Right cardiac atrium (tissue), 5 donors: ENCODE results near the gene MAN1C1. TPM values are rescaled to one million over a fixed set of nuclear protein-coding genes. Genes with fewer than 3 reads are reported as not detected.
"Not testable (repeated sequence)": the region's sequence is repeated elsewhere in the genome, so short reads cannot be mapped to it uniquely, and the experiment has no call there.

Experiments
- ATAC-seq, 2 donors: fragments of 200-7000 bp; cut with Tn5 transposase; one replicate each; pipeline versions ENCODE4 v1.8.0 to v1.9.1; 2020; ENCODE audit warnings: moderate library complexity in 2 of 2, mild to moderate bottlenecking in 1 of 2
- DNase-seq, 3 donors: peaks; one replicate each; pipeline ENCODE4 v3.0.0-alpha.2; 2020
- H3K27ac ChIP-seq: one replicate; pipeline ENCODE4 v1.5.1; 2013; ENCODE audit warnings: mild to moderate bottlenecking, low read length, control low read depth, moderate library complexity
- H3K27me3 ChIP-seq: one replicate; pipeline ENCODE4 v1.6.1; 2013; ENCODE audit not compliant: control insufficient read depth, insufficient read depth
- H3K4me1 ChIP-seq: one replicate; pipeline ENCODE4 v1.6.1; 2013; ENCODE audit warnings: low read length; ENCODE audit not compliant: control insufficient read depth, insufficient read depth
- H3K4me3 ChIP-seq: one replicate; pipeline ENCODE4 v1.5.1; 2013; ENCODE audit warnings: low read length, control low read depth
- H3K9me3 ChIP-seq: one replicate; pipeline ENCODE4 v1.6.1; 2013; ENCODE audit warnings: low read length; ENCODE audit not compliant: control insufficient read depth
- WGBS: extraction: QIAGEN DNeasy Blood & Tissue Kit; methylation state at CpG from one replicate; pipeline ENCODE4 v1.1.7; 2013; 5-methylcytosine and 5-hydroxymethylcytosine counted together
- intact Hi-C, 4 donors: fragments of 100-400 bp; cut with DNase I; formaldehyde crosslinking; loops; one replicate each; pipeline versions ENCODE4 v1.11.0 to v1.14.0; 2022 to 2023
- polyA plus RNA-seq: library from polyadenylated mRNA; stranded (reverse); fragments of 200-250 nt; gene quantifications from one replicate; pipeline ENCODE4 v1.2.3, GENCODE V29; 2013
- total RNA-seq, 4 donors: library from RNA; stranded (reverse); fragmentation: NEBNext Ultra II Directional; extraction: Animal tissue kit (Norgen Biotek cat#: 25700); gene quantifications; one replicate each; pipeline ENCODE4 v1.2.1, GENCODE V29; 2021
- donor health status: healthy with polysubstance abuse.
- donor health status: DM: no; HTN: yes; CAD: no.
- donor health status: DM: no; HTN: no; CAD: no.
- donor health status: DM: no; HTN: yes; CAD: no; lungs with severe emphysema.
- donor health status: DM: yes; HTN: yes; CAD: no.

The MAN1C1 gene
- total and polyA plus RNA-seq, 5 donors = 9.1 to 15.7 (median 11.7) TPM

DNA sequence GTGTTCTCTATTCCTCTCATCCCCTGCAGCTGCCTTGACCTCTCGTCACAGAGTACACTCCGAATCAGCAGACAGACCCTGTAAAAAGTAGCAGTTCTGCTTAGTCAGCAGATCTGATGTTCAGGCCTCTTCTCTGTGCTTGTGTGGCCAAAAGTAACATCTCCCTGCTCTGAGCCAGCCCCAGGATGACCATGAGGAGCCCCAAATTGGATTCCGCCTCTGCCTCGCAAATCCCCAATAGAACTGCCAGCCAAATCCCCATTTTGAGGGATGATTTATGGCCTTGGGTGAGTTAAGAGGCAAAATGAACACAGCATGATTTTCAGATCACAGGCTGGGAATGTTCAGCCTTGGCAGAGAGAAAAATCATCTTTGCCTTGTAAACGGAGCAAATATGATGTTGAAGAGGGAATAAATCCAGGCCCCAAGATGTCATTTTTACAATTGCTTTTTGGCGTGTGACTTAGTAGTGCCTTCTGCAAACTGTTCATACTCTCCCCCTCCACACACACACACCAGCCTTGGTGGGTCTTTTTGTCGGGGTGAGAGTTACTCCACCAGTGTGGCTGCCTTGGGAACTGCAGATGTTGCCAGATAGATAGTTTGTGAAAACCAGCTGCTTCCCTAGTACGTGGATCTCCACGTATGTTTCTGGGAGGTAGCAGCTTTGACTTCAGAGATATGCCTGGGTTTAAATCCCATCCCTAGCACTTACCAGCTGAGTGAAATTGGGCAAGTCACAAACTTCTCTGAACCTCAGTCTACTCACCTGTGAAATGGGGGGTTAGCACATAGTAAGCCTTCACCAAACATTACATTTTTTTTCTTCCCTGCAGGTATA, 77.8 kb downstream of the MAN1C1 start:
- ATAC-seq = peak; percentile 10 to 35
- Histone ChIP-seq H3K4me1 (peaks cover 13% of the 10 kb centered on the region), H3K9me3 (no peaks in the 10 kb centered on the region), H3K27ac (peak overlapping the region; percentile 70), H3K4me3 (no peak overlapping the region), H3K27me3 (no peaks in the 10 kb centered on the region)
- 47% methylated on average over 9 of the region's 9 CpGs for WGBS
- peak in 1 of 3 donors; percentile 51 for DNase-seq
- intact Hi-C loops = loop anchor here in 2 of 4 donors (5.0 to 10.0 kb wide), 3 partner anchors 48 to 100 kb away; partner anchors contain the start of gene MAN1C1 (in 1 of the 2)

DNA sequence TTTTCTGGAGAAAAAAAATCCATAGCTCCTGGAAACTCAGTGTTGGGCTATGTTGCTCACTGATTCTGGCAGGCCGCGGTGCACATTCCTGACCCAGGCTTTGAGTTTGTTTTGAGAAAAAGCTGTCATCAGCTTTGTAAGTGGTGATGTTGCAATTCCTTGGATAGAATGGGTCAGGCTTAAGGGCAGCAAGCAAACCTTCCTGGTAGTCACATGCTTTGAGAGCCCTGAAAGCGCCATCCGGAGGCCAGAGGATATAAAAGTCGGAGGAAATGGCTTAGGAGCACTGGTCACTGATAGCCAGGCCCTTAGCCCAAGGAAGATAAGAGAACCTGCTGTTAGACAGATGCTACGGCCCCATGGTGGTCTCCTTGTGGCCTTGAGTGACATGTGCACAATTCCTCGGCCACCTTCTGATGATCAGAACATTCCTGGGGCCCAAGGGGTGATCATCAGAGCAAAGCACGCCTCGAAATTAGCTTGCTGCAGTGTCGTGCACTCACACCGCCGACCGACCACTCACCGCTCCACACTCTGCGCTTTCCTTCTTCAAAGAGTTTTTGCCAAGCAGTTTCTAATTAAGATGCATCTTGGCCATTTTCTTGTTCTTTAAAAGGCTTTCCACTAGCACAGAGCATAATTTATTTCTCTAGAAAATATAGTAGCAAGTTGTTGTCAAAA, 78.6 kb downstream of the MAN1C1 start:
- Histone ChIP-seq H3K4me1 (peaks cover 13% of the 10 kb centered on the region), H3K4me3 (no peak overlapping the region), H3K27me3 (no peaks in the 10 kb centered on the region), H3K27ac (peak overlapping the region; percentile 78), H3K9me3 (no peaks in the 10 kb centered on the region)
- 55% methylated on average over 15 of the region's 15 CpGs for WGBS
- DNase-seq = peak; percentile 81 to 93 (median 91)
- ATAC-seq = peak; percentile 91
- intact Hi-C loops = loop anchor here in 2 of 4 donors (5.0 to 10.0 kb wide), 3 partner anchors 47 to 100 kb away; partner anchors contain the start of gene MAN1C1 (in 1 of the 2)

DNA sequence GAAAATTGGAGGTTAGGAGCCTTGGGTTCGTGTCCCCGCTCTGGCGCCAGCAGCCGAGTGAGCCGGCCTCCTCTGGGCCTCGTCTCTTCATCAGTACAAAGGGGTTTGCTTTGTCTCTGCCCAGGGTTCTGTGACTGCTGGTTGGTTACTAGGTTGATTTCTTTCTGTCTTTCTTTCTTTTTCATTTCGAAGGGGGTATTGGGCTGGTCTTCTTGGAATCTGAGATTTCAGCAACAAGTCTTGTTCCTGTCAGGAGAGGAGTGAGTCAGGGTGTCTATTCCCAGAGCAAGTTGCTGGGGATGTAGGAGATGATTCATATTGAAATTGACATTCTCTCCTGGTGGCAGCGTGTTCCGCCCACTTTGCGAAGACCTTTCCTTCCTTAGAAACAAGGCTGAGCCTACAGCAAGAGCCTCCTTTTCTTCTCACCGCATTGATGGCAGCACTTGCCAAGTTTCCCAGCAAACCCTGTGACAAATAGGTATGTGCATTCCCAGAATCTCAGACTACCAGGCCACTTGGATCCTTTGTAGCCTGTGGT, 79.2 kb downstream of the MAN1C1 start:
- no peaks in the 10 kb centered on the region for H3K9me3 ChIP-seq
- peak overlapping the region; percentile 39 for H3K27ac ChIP-seq
- peaks cover 16% of the 10 kb centered on the region for H3K4me1 ChIP-seq
- ATAC-seq (peak in 1 of 2 donors; percentile 52), DNase-seq (peak in 2 of 3 donors; percentile 55 to 61)
- intact Hi-C loops = loop anchor here in 2 of 4 donors (5.0 to 10.0 kb wide), 3 partner anchors 46 to 99 kb away; partner anchors contain the start of gene MAN1C1 (in 1 of the 2)
- 75% methylated on average over 11 of the region's 11 CpGs for WGBS
- no peak overlapping the region for H3K4me3 ChIP-seq
- no peaks in the 10 kb centered on the region for H3K27me3 ChIP-seq

DNA sequence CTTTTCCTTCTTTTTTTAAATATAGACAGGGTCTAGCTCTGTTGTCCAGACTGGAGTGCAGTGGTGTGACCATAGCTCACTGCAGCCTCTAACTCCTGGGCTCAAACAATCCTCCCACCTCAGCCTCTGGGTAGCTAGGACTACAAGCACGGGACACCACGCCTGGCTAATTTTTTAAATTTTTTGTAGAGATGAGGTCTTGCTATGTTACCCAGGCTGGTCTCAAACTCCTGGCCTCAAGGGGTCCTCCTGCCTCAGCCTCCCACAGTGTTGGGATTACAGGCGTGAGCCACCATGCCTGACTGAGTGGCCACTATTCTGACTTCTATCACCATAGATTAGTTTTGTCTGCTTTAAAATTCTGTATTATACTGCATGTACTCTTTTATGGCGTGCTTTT, 80.1 kb downstream of the MAN1C1 start:
- ATAC-seq = not testable (repeated sequence)

DNA sequence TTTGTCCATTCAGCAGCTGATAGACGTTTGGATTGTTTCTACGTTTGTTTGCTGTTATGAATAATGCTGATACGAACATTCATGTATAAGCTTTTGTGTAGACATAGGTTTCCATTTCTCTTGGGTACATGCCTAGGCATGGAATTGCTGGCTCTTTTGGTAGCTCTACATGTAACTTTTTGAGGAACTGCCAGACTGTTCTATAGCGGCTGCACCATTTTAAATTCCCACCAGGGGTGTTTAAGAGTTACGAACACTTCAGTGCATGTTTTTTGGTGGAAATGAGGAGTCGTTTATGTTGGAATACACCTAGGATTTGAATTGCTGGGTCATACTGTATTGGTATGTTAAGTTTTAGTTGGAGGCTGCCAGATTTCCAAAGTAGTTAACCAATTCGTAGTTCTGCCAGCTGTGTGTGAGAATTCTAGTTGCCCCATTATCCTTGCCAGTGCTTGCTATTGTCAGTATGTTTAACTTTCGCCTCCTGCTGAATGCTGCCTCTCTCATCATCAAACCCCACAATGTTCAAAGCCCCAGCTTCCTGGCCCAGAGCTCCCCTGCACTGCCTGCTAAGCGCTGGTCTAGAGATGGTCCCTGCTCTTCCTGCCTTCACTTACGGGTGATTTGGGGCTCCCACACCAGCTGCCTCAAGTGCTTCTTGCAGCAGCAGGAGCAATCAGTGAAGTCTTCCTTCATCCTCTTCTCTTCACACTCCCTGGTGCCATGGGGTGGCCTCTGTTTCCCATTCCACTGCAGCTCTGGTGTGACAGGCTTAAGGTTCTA, 81.0 kb downstream of the MAN1C1 start:
- H3K27me3 ChIP-seq = no peaks in the 10 kb centered on the region
- intact Hi-C loops = loop anchor here in 2 of 4 donors (5.0 to 10.0 kb wide), 3 partner anchors 45 to 97 kb away; partner anchors contain the start of gene MAN1C1 (in 1 of the 2)
- H3K4me1 ChIP-seq = peaks cover 27% of the 10 kb centered on the region
- H3K9me3 ChIP-seq = no peaks in the 10 kb centered on the region
- no peak for DNase-seq
- ATAC-seq = no peak
- no peak overlapping the region for H3K27ac ChIP-seq
- no peak overlapping the region for H3K4me3 ChIP-seq
- WGBS = 76% methylated on average over 10 of the region's 10 CpGs

More for the DNA sequence above, 80.1 kb downstream of the MAN1C1 start:
- not testable (repeated sequence) for H3K9me3 ChIP-seq, DNase-seq, H3K27ac ChIP-seq, H3K27me3 ChIP-seq, H3K4me3 ChIP-seq
- 96% methylated on average over 4 of the region's 4 CpGs for WGBS
- H3K4me1 ChIP-seq = peaks cover 23% of the 10 kb centered on the region
- intact Hi-C loops = loop anchor here in 2 of 4 donors (5.0 to 10.0 kb wide), 3 partner anchors 46 to 98 kb away; partner anchors contain the start of gene MAN1C1 (in 1 of the 2)

DNA sequence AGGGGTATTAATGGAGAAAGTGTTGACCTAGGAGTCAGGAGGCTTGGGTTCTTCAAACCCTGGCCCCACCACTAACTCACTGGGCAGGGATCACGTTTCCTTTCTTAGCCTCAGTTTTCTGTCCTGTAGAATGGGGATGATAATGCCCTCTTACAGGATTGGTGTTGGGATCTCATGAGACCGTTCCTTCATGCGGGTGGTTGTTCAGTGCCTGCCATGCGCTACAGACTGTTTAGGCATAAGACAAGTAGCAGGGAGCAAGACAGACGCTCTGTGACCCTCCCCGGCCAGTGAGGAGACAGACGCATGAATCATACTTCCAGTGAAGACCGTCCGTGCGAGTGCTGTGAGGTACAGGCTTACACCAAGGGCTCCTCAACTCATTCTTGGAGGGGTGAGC, 81.7 kb downstream of the MAN1C1 start:
- ATAC-seq (no peak), DNase-seq (no peak)
- 96% methylated on average over 10 of the region's 10 CpGs for WGBS
- H3K27me3 ChIP-seq = no peaks in the 10 kb centered on the region
- no peaks in the 10 kb centered on the region for H3K9me3 ChIP-seq
- H3K27ac ChIP-seq = no peak overlapping the region
- no peak overlapping the region for H3K4me3 ChIP-seq
- peaks cover 29% of the 10 kb centered on the region for H3K4me1 ChIP-seq
- intact Hi-C loops = loop anchor here in 2 of 4 donors (5.0 to 10.0 kb wide), 3 partner anchors 44 to 97 kb away; partner anchors contain the start of gene MAN1C1 (in 1 of the 2)

DNA sequence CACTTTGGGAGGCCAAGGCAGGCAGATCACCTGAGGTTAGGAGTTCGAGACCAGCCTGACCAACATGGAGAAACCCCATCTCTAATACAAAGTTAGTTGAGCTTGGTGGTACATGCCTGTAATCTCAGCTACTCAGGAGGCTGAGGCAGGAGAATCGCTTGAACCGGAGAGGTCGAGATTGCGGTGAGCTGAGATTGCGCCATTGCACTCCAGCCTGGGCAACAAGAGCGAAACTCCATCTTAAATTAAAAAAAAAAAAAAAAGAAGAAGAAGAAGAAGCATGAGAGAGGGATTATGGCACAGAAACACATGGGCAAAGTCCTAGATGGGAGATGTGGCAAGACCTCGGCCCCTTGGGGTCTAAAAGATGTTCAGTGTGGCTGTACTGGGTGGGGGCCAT, 82.5 kb downstream of the MAN1C1 start:
- Histone ChIP-seq H3K27ac (peak overlapping the region; percentile 47), H3K4me1 (peaks cover 34% of the 10 kb centered on the region)
- not testable (repeated sequence) for H3K27me3 ChIP-seq, H3K4me3 ChIP-seq, H3K9me3 ChIP-seq, DNase-seq, ATAC-seq
- whole genome bisulfite sequencing = 94% methylated on average over 8 of the region's 8 CpGs
- intact Hi-C loops = loop anchor here in 2 of 4 donors (5.0 to 10.0 kb wide), 3 partner anchors 43 to 96 kb away; partner anchors contain the start of gene MAN1C1 (in 1 of the 2)

DNA sequence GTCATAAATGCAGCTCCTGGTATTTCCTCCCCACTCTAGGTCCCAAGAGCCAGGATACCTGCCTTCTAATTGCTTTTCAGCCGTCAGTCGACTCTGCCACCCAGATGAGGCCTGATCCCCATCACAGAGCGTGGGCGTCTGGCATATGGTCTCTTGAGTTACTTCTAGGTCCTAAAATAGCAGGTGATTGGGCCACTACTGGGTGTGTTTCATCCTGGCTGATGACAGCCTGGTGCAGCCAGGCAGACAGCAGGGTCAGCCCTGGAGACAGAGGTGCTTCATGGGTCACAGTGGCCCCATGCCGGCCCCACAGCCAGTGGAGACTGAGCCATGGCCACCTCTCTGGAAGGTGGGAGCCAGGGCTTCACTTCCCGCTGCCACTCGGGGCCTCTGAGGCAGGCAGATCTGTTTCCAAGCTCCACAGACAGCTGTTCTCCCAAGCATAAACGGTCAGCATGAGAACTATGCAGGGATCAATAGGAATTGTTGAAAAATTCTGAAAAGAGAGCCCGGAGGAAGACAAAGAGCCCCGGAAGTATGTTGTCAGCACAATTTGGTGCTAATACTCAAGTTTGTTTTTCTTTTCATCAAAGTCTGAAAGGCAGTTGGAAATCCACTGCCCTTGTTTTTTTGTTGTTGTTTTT, 83.0 kb downstream of the MAN1C1 start:
- H3K4me1 ChIP-seq = peaks cover 35% of the 10 kb centered on the region
- DNase-seq (peak; percentile 59 to 78 (median 75)), ATAC-seq (peak; percentile 58 to 71)
- peak overlapping the region; percentile 78 for H3K27ac ChIP-seq
- no peaks in the 10 kb centered on the region for H3K27me3 ChIP-seq
- intact Hi-C loops = loop anchor here in 3 of 4 donors (5.0 to 10.0 kb wide), 4 partner anchors 38 to 95 kb away; partner anchors contain the start of gene MAN1C1 (in 1 of the 3)
- no peak overlapping the region for H3K4me3 ChIP-seq
- WGBS = 40% methylated on average over 10 of the region's 10 CpGs
- no peaks in the 10 kb centered on the region for H3K9me3 ChIP-seq

DNA sequence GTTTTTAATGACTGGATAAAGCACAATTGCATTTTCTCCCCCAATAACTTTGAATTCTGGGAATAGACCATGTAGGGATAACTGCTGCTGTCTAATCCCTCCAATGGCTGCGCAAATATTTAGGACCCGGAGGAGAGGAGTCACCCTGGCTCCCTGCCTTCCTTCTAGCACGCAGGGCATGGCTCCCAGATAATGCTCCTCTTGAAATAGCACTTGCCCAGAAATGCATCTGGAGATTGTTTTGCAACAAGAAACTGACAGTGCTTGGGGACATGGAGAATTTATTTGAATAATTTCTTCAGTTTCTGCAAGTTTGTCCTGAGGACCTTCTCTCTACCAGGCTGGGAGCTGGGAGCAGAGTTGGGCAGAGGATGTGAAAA, 83.5 kb downstream of the MAN1C1 start:
- ATAC-seq (peak; percentile 73 to 81), DNase-seq (peak; percentile 75 to 90 (median 86))
- intact Hi-C loops = loop anchor here in 2 of 4 donors (5.0 to 10.0 kb wide), 2 partner anchors 37 to 95 kb away; no protein-coding TSS in a partner anchor
- Histone ChIP-seq H3K27me3 (no peaks in the 10 kb centered on the region), H3K9me3 (no peaks in the 10 kb centered on the region), H3K4me3 (no peak overlapping the region), H3K27ac (peak overlapping the region; percentile 88), H3K4me1 (peaks cover 33% of the 10 kb centered on the region)
- 37% methylated on average over 3 of the region's 3 CpGs for WGBS
